Activated CD4-positive, alpha-beta T cell treated with anti-CD3 and anti-CD28 coated beads for 36 hours (primary cell): Measurements from ENCODE around the gene DLX5. TPM values are rescaled to one million over a fixed set of nuclear protein-coding genes. Genes with fewer than 3 reads are reported as not detected.

ENCODE experiments used
- ATAC-seq: fragments of 200-7000 bp; cut with Tn5 transposase; one replicate; pipeline ENCODE4 v1.10.0; 2021; ENCODE audit warnings: mild to moderate bottlenecking, moderate library complexity
- CTCF ChIA-PET: fragments of 350-600 bp; sonication (Branson Sonifier 250); formaldehyde crosslinking; loops from one replicate; lab custom pipeline; 2021; ENCODE audit warnings: antibody characterized with exemption; lab: Charles Lee
- POLR2A ChIA-PET: fragments of 350-600 bp; sonication (Branson Sonifier 250); formaldehyde crosslinking; loops from one replicate; lab custom pipeline; 2021; ENCODE audit warnings: antibody characterized with exemption, inconsistent platforms; lab: Charles Lee
- DNase-seq: peaks from one replicate; pipeline ENCODE4 v3.0.0-alpha.2; 2020
- H3K27ac Mint-ChIP-seq: one replicate; pipeline ENCODE4 v1.8.0; 2021; ENCODE audit warnings: mixed read lengths
- H3K27me3 Mint-ChIP-seq: one replicate; pipeline ENCODE4 v1.8.0; 2021; ENCODE audit warnings: mixed read lengths
- H3K36me3 Mint-ChIP-seq: one replicate; pipeline ENCODE4 v1.8.0; 2021; ENCODE audit warnings: low read depth, mixed read lengths
- H3K4me1 Mint-ChIP-seq: one replicate; pipeline ENCODE4 v1.8.0; 2021; ENCODE audit warnings: mixed read lengths
- H3K4me3 Mint-ChIP-seq: one replicate; pipeline ENCODE4 v1.8.0; 2021; ENCODE audit warnings: mild to moderate bottlenecking, moderate library complexity, mixed read lengths
- H3K9me3 Mint-ChIP-seq: one replicate; pipeline ENCODE4 v1.8.0; 2021; ENCODE audit warnings: low read depth, mixed read lengths
- intact Hi-C, 2 experiments: fragments of 100-400 bp; cut with DNase I in 1 of 2; cut with micrococcal nuclease in 1 of 2; formaldehyde crosslinking; loops; one replicate each; pipeline versions ENCODE4 v1.14.2 to v1.15.1; 2022 to 2024; cut with DNase I, micrococcal nuclease
- total RNA-seq, 2 experiments: library from RNA; stranded (reverse); gene quantifications; one replicate each; pipeline ENCODE4 v1.2.3, GENCODE V29; 2021

The DLX5 gene
- total RNA-seq, 2 experiments from 2014 or later: not detected

DNA sequence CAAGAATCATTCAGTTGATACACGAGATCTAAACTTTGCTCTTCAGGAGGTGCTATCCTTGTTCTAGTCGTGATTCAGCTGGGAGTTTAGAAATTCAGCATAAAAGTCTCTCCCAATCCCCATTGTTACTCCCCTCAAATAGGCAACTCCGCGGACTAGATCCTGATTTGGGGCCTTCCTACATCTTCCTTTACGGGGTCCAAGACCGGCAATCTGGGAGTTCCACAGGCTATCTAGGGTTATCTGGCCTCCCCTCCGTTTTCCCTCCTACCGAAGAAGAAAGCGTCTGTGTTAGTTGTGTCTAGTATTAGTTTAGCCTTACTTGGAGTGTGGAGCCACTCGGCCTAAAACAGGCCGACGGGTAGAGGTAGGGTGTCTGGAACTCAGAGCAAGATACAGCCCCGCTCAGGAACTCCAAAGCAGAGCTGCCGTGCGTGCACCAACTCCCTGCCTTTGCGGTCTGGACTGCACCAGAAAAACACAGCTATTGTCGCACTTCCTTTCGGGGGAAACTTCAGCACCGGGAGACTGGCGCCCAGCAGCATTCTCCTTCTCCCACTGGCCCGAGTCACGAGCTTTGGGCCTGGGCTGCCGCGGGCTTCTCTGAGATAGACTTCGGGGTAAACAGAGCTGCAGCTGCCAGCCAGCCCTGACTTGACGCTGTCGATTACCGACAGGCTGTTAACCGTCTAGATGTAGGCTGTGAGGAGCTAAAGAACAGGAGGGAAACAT, 1.5 kb upstream of the DLX5 start:
- intact Hi-C loops: loop anchor here (1.0 to 10.0 kb wide), 5 partner anchors 13 to 709 kb away; partner anchors contain the start of gene TAC1 (in 1 of the 2)
- Mint-ChIP-seq H3K27me3 (peaks cover 66% of the 10 kb centered on the region), H3K4me1 (peaks cover 48% of the 10 kb centered on the region), H3K36me3 (no peaks in the 10 kb centered on the region), H3K27ac (no peak overlapping the region), H3K4me3 (peak overlapping the region; percentile 4), H3K9me3 (no peaks in the 10 kb centered on the region)
- ChIA-PET CTCF (interaction anchor here (0.7 to 3.9 kb wide), 12 partner anchors 12 to 1113 kb away, joined by 3 to 45 read pairs (median 3); no protein-coding TSS in a partner anchor), POLR2A (interaction anchor here (0.6 kb wide), 1 partner anchor 11 kb away, joined by 3 read pairs; no protein-coding TSS in a partner anchor)
- ATAC-seq (peak; percentile 21), DNase-seq (peak; percentile 34)

- Mint-ChIP-seq H3K27ac (no peak overlapping the region), H3K27me3 (peaks cover 70% of the 10 kb centered on the region), H3K4me3 (no peak overlapping the region), H3K36me3 (no peaks in the 10 kb centered on the region), H3K4me1 (peaks cover 50% of the 10 kb centered on the region), H3K9me3 (no peaks in the 10 kb centered on the region)
- no peak for DNase-seq
- no peak for ATAC-seq
- ChIA-PET POLR2A (no interaction called here), CTCF (interaction anchor here (3.2 to 3.9 kb wide), 2 partner anchors 11 to 1108 kb away, joined by 19 to 45 read pairs; no protein-coding TSS in a partner anchor)
- intact Hi-C loops: loop anchor here (2.0 to 10.0 kb wide), 4 partner anchors 22 to 710 kb away; partner anchors contain the start of gene TAC1 (in 1 of the 2)
Measured at GRCh38 chr7:97025130-97025499, 484 bp upstream of the DLX5 start.

- no peak for DNase-seq
- no peak for ATAC-seq
- ChIA-PET POLR2A (no interaction called here), CTCF (interaction anchor here (0.7 to 2.5 kb wide), 3 partner anchors 14 to 33 kb away, joined by 3 to 9 read pairs (median 6); no protein-coding TSS in a partner anchor)
- Mint-ChIP-seq H3K27me3 (peaks cover 88% of the 10 kb centered on the region), H3K9me3 (no peaks in the 10 kb centered on the region), H3K4me3 (no peak overlapping the region), H3K4me1 (peaks cover 49% of the 10 kb centered on the region), H3K36me3 (no peaks in the 10 kb centered on the region), H3K27ac (no peak overlapping the region)
- intact Hi-C loops: loop anchor here (10.0 kb wide), 2 partner anchors 238 to 712 kb away; partner anchors contain the start of gene TAC1 (in 1 of the 2)
Measured at GRCh38 chr7:97022491-97023306, 1.9 kb downstream of the DLX5 start.

DNA sequence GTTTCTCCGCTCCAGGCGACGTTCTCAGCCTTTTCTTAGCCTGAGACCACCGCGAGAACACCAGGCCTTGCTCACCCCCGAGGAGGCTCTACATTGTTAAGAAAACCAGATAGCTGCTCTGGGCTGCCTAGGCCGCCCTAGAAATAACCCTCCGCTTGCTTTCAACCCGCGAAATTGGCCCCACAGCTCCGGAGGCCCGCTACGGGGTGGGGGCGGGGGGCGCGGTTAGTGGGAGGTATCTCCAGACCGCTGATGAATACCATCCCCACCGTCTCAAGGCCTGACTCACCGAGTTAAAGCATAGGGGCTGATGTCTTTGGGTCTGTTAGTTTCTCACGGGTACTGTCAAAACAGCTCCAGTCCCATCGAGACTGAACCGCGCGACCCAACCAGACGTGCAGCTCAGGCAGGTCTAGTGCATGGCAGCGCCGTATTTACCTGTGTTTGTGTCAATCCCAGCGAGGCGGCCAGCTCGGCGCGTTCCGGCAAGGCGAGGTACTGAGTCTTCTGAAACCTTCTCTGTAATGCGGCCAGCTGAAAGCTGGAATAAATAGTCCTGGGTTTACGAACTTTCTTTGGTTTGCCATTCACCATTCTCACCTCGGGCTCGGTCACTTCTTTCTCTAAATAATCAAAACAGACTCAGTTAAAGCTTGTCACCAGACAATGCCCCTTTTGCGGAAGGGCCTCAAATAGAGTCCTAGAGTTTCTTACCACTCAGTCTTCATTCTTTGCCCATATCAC, 2.7 kb downstream of the DLX5 start:
- no peak for ATAC-seq
- no peak overlapping the region for H3K4me3 Mint-ChIP-seq
- CTCF ChIA-PET: interaction anchor here (0.7 to 2.5 kb wide), 3 partner anchors 14 to 461 kb away, joined by 3 to 9 read pairs (median 6); no protein-coding TSS in a partner anchor

DNA sequence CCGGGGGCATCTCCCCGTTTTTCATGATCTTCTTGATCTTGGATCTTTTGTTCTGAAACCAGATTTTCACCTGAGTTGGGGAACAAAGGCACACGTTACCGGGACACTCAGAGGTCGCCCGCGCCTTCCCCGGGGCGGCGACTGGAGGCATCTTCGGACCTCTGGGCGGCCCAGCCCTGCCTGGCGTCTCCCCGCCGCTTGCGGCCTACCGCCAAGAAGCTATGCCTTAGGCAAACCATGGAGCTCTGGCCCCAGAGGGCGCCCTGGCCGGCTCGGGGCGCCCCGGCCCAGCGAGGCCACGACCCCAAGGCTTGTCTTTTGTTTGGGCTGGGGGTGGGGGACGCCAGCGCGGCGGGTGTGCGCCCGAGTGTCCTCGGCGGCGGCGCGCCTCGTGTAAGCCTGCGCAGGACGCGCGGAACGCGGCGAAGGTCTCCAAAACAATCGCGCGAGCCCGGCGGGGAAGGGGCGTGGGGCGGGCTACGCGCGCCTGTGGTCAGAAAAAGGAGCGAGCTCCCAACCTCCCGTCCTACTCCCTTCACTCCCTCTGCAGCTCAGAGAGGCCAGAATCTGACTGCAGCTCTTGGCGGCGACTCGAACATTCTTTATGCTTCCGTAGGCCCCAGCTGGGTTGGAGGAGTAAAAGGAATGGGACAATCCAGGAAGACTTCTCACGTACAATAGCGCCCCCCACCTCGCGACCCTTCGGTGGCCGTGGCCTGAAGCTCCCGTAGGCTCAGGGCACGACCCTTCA, 3.5 kb downstream of the DLX5 start:
- CTCF ChIA-PET: interaction anchor here (0.6 to 2.5 kb wide), 5 partner anchors 8 to 619 kb away, joined by 3 to 9 read pairs (median 3); no protein-coding TSS in a partner anchor

More for the DNA sequence above, 2.7 kb downstream of the DLX5 start:
- H3K9me3 Mint-ChIP-seq: no peaks in the 10 kb centered on the region
- DNase-seq: peak; percentile 44
- no peak overlapping the region for H3K27ac Mint-ChIP-seq
- POLR2A ChIA-PET: no interaction called here
- no peaks in the 10 kb centered on the region for H3K36me3 Mint-ChIP-seq
- peaks cover 89% of the 10 kb centered on the region for H3K27me3 Mint-ChIP-seq
- H3K4me1 Mint-ChIP-seq: peaks cover 48% of the 10 kb centered on the region
- intact Hi-C loops: loop anchor here (10.0 kb wide), 2 partner anchors 237 to 713 kb away; partner anchors contain the start of gene TAC1 (in 1 of the 2)

GRCh38 chr7:97020601-97020995, 4.0 kb downstream of the DLX5 start:
- no peaks in the 10 kb centered on the region for H3K36me3 Mint-ChIP-seq
- H3K4me3 Mint-ChIP-seq: no peak overlapping the region
- DNase-seq: no peak
- ChIA-PET CTCF (interaction anchor here (0.6 to 2.5 kb wide), 5 partner anchors 9 to 619 kb away, joined by 3 to 9 read pairs (median 3); no protein-coding TSS in a partner anchor), POLR2A (no interaction called here)
- H3K4me1 Mint-ChIP-seq: peaks cover 39% of the 10 kb centered on the region
- no peaks in the 10 kb centered on the region for H3K9me3 Mint-ChIP-seq
- H3K27ac Mint-ChIP-seq: no peak overlapping the region
- intact Hi-C loops: loop anchor here (10.0 kb wide), 2 partner anchors 236 to 714 kb away; partner anchors contain the start of gene TAC1 (in 1 of the 2)
- ATAC-seq: no peak
- peaks cover 88% of the 10 kb centered on the region for H3K27me3 Mint-ChIP-seq

More for the DNA sequence above, 3.5 kb downstream of the DLX5 start:
- intact Hi-C loops: loop anchor here (10.0 kb wide), 2 partner anchors 236 to 714 kb away; partner anchors contain the start of gene TAC1 (in 1 of the 2)
- ATAC-seq (no peak), DNase-seq (no peak)
- POLR2A ChIA-PET: no interaction called here
- Mint-ChIP-seq H3K4me3 (no peak overlapping the region), H3K4me1 (peaks cover 45% of the 10 kb centered on the region), H3K9me3 (no peaks in the 10 kb centered on the region), H3K27ac (no peak overlapping the region), H3K36me3 (no peaks in the 10 kb centered on the region), H3K27me3 (peaks cover 88% of the 10 kb centered on the region)

- POLR2A ChIA-PET: no interaction called here
- Mint-ChIP-seq H3K27me3 (peaks cover 89% of the 10 kb centered on the region), H3K36me3 (no peaks in the 10 kb centered on the region), H3K4me3 (no peak overlapping the region), H3K9me3 (no peaks in the 10 kb centered on the region), H3K27ac (no peak overlapping the region), H3K4me1 (peaks cover 39% of the 10 kb centered on the region)
- intact Hi-C loops: loop anchor here (10.0 kb wide), 2 partner anchors 235 to 715 kb away; partner anchors contain the start of gene TAC1 (in 1 of the 2)
- no peak for DNase-seq
- no peak for ATAC-seq
- CTCF ChIA-PET: interaction anchor here (0.9 kb wide), 1 partner anchor 10 kb away, joined by 3 read pairs; no protein-coding TSS in a partner anchor
Measured at GRCh38 chr7:97019710-97020225, 4.9 kb downstream of the DLX5 start.

DNA sequence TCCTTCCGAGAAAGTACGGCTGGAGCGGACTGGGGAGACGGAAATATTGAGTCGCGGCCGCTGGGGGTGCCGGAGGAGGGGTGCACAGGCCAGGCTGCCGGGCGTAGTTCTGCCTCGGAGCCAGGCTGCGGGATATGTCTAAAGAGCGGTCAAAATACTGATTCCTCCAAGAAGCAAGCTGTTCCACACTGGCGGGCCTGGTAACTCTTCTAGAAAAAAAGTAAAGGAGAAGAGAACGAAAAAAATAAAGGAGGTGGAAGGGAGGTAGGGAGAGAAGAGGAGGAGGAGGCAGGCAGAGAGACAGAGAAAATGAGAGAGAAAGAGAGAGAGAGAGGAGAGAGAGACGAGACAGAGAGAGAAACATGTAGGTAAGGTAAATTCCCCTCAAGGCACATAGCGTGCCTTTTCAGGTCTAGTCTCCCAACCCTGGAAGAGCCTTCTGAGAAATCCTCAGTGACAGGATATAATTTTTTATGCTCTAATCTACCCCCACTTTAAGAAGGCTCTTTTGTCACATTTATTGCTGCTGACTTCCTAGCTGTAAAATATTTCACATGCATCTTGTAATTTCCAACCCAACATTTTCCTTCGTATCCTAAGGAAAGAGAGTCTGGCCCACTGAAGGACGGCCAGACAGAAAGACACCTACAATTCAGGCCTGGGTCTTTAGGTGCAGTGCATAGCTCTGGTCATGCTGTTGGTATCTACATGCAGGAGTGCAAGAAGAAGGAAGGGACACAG, 5.7 kb downstream of the DLX5 start:
- ChIA-PET POLR2A (no interaction called here), CTCF (interaction anchor here (0.6 kb wide), 1 partner anchor 614 kb away, joined by 3 read pairs; no protein-coding TSS in a partner anchor)
- Mint-ChIP-seq H3K27ac (no peak overlapping the region), H3K27me3 (peaks cover 88% of the 10 kb centered on the region), H3K4me3 (no peak overlapping the region), H3K9me3 (no peaks in the 10 kb centered on the region), H3K36me3 (no peaks in the 10 kb centered on the region), H3K4me1 (peaks cover 33% of the 10 kb centered on the region)
- intact Hi-C loops: no loop called here
- DNase-seq: no peak
- ATAC-seq: no peak

GRCh38 chr7:97018126-97018601, 6.5 kb downstream of the DLX5 start:
- ATAC-seq: no peak
- no peak overlapping the region for H3K27ac Mint-ChIP-seq
- no peaks in the 10 kb centered on the region for H3K36me3 Mint-ChIP-seq
- peaks cover 28% of the 10 kb centered on the region for H3K4me1 Mint-ChIP-seq
- no peak overlapping the region for H3K4me3 Mint-ChIP-seq
- no peaks in the 10 kb centered on the region for H3K9me3 Mint-ChIP-seq
- POLR2A ChIA-PET: no interaction called here
- CTCF ChIA-PET: interaction anchor here (2.0 kb wide), 1 partner anchor 9 kb away, joined by 7 read pairs; no protein-coding TSS in a partner anchor
- intact Hi-C loops: no loop called here
- DNase-seq: no peak
- peaks cover 87% of the 10 kb centered on the region for H3K27me3 Mint-ChIP-seq
